NCI-H2029 (cell line): ENCODE data around the gene IL2.

ENCODE experiments used
- DNase-seq: peaks from one replicate; lab custom pipeline; 2025; lab: John Stamatoyannopoulos, UW

The IL2 gene

GRCh38 chr4:122456231-122457116, at the start of gene IL2:
Gene IL2 (minus strand): TSS chr4:122456725. CDS start chr4:122456440, 285 bp downstream.
- DNase-seq: no peak

- no peak for DNase-seq
Measured at GRCh38 chr4:122503214-122503613, 46.7 kb upstream of the IL2 start.

GRCh38 chr4:122500852-122501501, 44.5 kb upstream of the IL2 start:
- peak; percentile 77 for DNase-seq

GRCh38 chr4:122489061-122489460, 32.5 kb upstream of the IL2 start:
- no peak for DNase-seq

- DNase-seq: no peak
Measured at GRCh38 chr4:122483481-122483880, 27.0 kb upstream of the IL2 start.

GRCh38 chr4:122481766-122482405, 25.4 kb upstream of the IL2 start:
- no peak for DNase-seq

- DNase-seq: no peak
Measured at GRCh38 chr4:122480655-122481487, 24.3 kb upstream of the IL2 start.

GRCh38 chr4:122479935-122480416, 23.5 kb upstream of the IL2 start:
- DNase-seq: no peak

GRCh38 chr4:122476745-122477144, 20.2 kb upstream of the IL2 start:
- DNase-seq: no peak

- DNase-seq: no peak
Measured at GRCh38 chr4:122476126-122476525, 19.6 kb upstream of the IL2 start.

- DNase-seq: no peak
Measured at GRCh38 chr4:122475233-122475632, 18.7 kb upstream of the IL2 start.

- no peak for DNase-seq
Measured at GRCh38 chr4:122469457-122469856, 12.9 kb upstream of the IL2 start.

GRCh38 chr4:122458625-122459024, 2.1 kb upstream of the IL2 start:
- no peak for DNase-seq

- DNase-seq: no peak
Measured at GRCh38 chr4:122453384-122453995, 3.0 kb downstream of the IL2 start.

GRCh38 chr4:122450847-122451246, 5.7 kb downstream of the IL2 start:
- no peak for DNase-seq

- DNase-seq: no peak
Measured at GRCh38 chr4:122434285-122434684, 22.2 kb downstream of the IL2 start.

GRCh38 chr4:122431351-122431750, 25.2 kb downstream of the IL2 start:
- no peak for DNase-seq

GRCh38 chr4:122423246-122423645, 33.3 kb downstream of the IL2 start:
- no peak for DNase-seq

GRCh38 chr4:122412547-122412946, 44.0 kb downstream of the IL2 start:
- DNase-seq: no peak

GRCh38 chr4:122403861-122404260, 52.7 kb downstream of the IL2 start:
- DNase-seq: no peak
